ENCODE measurements around the gene ACAP3.

The ACAP3 gene

GRCh38 chr1:1344655-1345361, 37.1 kb upstream of the ACAP3 start:
- peak; percentile 62 for DNase-seq

GRCh38 chr1:1343811-1344421, 36.2 kb upstream of the ACAP3 start:
- no peak for DNase-seq

DNA sequence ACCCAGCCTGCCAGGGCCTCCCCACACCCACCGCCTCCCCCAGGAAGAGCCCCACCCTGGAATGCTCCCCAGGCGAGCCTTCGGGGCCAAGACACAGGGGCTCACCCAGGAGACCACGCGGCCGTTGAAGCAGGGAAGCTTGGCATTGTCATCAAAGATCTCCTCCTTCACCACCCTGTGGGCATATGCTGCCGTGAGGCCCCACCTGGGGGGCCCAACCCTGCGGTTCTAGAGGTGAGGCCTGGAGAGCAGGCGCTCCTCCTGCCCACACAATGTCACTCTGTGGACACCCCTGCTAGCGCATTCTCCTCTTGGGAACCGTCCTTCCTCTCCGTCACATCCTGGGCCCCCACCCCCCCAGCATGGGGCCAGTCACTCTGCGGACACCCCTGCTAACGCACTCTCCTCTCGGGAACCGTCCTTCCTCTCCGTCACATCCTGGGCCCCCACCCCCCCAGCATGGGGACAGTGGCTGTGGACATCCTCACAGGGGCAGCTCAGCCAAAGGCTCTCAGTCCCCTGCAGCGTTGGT, 34.9 kb upstream of the ACAP3 start:
- no peak for DNase-seq

DNA sequence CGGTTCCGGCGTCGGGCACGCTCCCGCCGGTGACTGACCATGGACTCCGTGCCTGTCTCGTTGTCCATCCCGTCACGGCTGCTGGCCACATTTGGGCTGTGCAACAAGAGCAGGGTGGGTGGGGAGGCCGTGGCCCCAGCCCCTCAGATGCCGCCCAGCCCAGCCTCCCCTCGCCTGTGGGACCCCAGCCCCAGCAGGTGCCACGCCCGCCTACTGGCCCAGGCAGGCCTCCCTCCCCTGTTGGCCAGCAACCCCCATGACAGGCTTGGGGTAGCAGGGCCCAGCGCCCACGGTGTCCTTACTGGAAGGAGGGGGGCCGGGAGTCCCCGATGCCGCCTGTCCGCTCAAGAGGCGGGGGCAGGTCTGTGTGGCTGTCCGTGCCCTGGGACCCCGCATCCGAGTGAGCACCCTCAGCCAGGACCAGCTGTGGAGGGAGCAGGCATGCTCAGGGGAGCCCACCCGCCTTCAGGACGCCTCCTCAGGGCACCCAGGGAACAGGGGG, 34.4 kb upstream of the ACAP3 start:
- no peak for DNase-seq

DNA sequence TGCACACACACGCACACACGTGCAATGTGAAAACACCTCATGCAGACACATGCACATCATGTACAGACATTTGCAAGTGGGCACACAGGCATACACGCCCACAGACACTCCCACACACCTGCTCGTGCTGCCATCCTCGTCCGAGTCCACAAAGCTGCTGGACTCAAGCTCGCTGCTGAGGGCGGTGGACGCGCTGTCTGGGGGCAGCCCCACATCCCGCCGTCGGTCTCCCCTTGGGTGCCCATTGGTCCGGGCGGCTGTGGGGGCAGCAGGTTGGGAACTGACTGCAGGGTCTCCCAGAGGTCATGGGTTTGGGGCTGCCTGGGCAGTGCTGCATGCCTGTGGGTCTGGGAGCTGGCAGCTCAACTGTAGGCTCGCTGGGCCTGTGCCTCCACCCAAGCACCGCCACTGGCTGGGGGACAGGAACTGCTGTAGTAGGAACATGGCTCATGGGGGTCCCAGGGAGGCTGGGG, 33.9 kb upstream of the ACAP3 start:
- DNase-seq: no peak

- no peak for DNase-seq
Observed at GRCh38 chr1:1340791-1341548, 33.2 kb upstream of the ACAP3 start.

- no peak for DNase-seq
Observed at GRCh38 chr1:1340185-1340584, 32.5 kb upstream of the ACAP3 start.

DNA sequence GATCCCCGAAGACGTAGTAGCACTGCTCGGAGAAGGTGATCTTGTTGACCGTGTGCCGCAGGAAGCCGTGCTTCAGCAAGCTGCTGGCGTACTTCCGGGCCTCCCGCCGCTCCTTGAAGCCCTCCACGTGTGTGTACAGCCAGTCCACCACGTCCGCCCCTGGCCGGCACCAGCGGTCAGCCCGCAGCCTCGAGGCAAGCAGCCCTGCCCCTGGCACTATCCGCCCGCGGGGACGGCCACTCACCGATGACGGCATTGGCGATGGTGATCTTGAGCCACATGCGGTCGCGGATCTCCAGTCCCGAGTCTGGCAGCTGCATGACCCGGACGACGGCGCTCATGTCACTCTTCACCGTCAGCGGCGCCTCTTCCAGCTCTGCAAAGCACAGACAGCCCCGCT, 30.5 kb upstream of the ACAP3 start:
- DNase-seq: no peak

GRCh38 chr1:1337793-1338147, 30.0 kb upstream of the ACAP3 start:
- peak; percentile 21 for DNase-seq

GRCh38 chr1:1336931-1337792, 29.4 kb upstream of the ACAP3 start:
- DNase-seq: no peak

DNA sequence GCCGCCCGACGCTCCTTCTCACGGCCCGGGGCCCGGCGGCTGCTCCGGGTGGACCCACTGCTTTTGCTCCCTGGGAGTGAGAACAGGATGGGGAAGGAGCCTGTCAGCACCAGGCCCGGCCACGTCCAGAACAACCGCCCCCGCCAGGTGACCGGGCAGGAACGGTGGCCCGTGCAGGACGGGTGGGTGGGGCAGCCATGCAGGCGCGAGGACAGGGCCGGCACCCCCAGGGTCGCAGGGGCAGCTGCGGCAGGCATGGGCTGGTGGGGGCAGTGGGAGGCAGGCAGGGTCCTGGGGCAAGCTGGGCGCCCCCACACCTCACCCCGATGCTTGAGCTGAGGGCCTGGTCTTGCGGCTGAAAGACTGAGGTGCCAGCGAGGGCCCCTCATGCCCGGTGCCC, 28.7 kb upstream of the ACAP3 start:
- DNase-seq: no peak

GRCh38 chr1:1335792-1336248, 28.1 kb upstream of the ACAP3 start:
- DNase-seq: no peak

DNA sequence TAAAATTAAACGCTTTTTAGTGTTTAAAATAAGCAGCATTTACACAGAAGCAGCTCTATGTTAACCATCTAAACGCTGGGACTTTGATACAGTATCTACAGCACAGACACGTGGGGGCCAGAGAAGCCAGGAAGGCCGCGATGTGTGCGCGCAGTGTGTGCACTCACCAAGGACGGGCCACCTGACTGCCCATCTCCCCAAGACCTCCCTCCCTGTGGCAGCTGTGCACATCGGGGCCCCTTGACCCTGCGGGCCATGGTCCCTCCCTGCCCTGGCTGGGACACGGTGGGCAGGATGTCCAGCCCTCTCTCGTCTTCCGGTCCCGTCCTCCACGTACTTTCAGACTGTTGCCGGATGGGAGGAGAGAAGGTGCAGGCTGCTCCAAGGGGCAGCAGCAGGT, 27.6 kb upstream of the ACAP3 start:
- no peak for DNase-seq

GRCh38 chr1:1334835-1335234, 27.1 kb upstream of the ACAP3 start:
- no peak for DNase-seq

GRCh38 chr1:1333551-1334241, 26.0 kb upstream of the ACAP3 start:
- no peak for DNase-seq

GRCh38 chr1:1332774-1333480, 25.2 kb upstream of the ACAP3 start:
- no peak for DNase-seq

GRCh38 chr1:1332031-1332755, 24.5 kb upstream of the ACAP3 start:
- no peak for DNase-seq

GRCh38 chr1:1331068-1331965, 23.6 kb upstream of the ACAP3 start, which contains the start of gene TAS1R3:
Gene TAS1R3 (plus strand): TSS chr1:1331280. CDS start chr1:1331346, 66 bp downstream.
- DNase-seq: no peak

DNA sequence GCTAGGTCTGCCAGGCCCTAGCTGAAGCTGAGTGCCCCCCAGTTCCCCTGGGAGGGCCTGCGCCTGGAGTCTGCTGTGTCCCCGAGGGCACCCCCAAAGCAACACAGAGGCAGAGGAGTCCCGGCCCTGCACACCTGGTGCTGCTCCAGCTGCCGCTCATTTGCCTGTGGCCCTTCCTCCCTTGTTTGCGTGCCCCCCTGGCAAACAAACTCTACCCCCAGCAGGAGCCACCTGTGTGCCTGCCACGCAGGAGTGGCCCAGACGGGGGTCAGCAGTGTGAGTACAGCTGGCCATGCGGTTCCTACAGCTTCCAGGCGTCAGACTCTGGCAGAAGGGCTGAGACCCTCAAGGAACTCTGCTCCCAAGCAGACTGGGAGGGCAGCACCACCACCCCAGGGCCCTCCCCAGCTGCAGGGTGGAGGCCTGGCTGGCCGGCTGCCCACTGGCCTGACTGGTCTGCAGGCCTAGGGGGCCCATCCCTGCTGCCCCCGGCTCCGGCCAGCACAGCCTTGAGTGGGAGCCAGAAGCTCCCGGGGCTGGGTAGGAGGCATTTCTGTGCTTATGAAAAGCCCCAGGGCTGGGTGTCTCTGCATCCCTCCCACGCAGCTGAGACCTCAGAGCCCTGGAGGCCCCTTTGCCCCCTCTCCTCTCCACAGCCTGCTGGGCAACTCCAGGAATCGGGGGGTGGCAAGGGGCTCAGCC, 22.8 kb upstream of the ACAP3 start:
- DNase-seq: no peak
